ENCODE data around the gene STOML2.

- TF ChIP-seq CTCF (optimal IDR thresholded peaks at IDR 0.05 in 1 of 3, IDR thresholded peaks at IDR 0.05 in 1 of 3, conservative IDR thresholded peaks at IDR 0.05 in 1 of 3; ENCODE audit: extremely low read depth in 1 of 3, insufficient read depth in 2 of 3, low read length in 3 of 3) (peak in 2 of 3 experiments; percentile 30 to 49), EZH2 (IDR thresholded peaks at IDR 0.05; ENCODE audit: low read length) (no peak)
Measured at GRCh38 chr9:35071814-35072460, 31.0 kb downstream of the STOML2 start.
